Astrocyte (in vitro differentiated cells and primary cell): ENCODE results near the gene PPWD1. TPM values are rescaled to one million over a fixed set of nuclear protein-coding genes. Genes with fewer than 3 reads are reported as not detected.

Source experiments
- DNase-seq: peaks from one replicate; pipeline ENCODE4 v3.0.0-alpha.2; 2010; ENCODE audit warnings: low read depth
- FAIRE-seq: peaks from 2 replicates; lab custom pipeline; 2011; peaks lifted over from hg19 to GRCh38; lab: Jason Lieb, UNC
- H2AFZ ChIP-seq: 2 replicates; pipeline ENCODE4 v1.6.0; 2012; ENCODE audit warnings: low read depth, low read length, inconsistent platforms
- H3K27ac ChIP-seq: 2 replicates; pipeline ENCODE4 v1.5.1; 2011; ENCODE audit warnings: low read depth, low read length, inconsistent platforms
- H3K27me3 ChIP-seq: 2 replicates; pipeline ENCODE4 v1.6.0; 2011; ENCODE audit warnings: low read length, inconsistent platforms; ENCODE audit not compliant: insufficient read depth
- H3K36me3 ChIP-seq: 2 replicates; pipeline ENCODE4 v1.5.1; 2011; ENCODE audit warnings: low read length, inconsistent platforms; ENCODE audit not compliant: insufficient read depth
- H3K4me1 ChIP-seq: 2 replicates; pipeline ENCODE4 v1.5.1; 2011; ENCODE audit warnings: low read length, inconsistent platforms; ENCODE audit not compliant: insufficient read depth
- H3K4me2 ChIP-seq: 2 replicates; pipeline ENCODE4 v1.6.0; 2012; ENCODE audit warnings: low read length, inconsistent platforms
- H3K4me3 ChIP-seq: 2 replicates; pipeline ENCODE4 v1.5.1; 2011; ENCODE audit warnings: low read depth, mild to moderate bottlenecking, low read length, inconsistent platforms; ENCODE audit not compliant: insufficient read depth
- H3K79me2 ChIP-seq: 2 replicates; pipeline ENCODE4 v1.6.0; 2012; ENCODE audit warnings: mild to moderate bottlenecking, low read length, inconsistent platforms; ENCODE audit not compliant: insufficient read depth
- H3K9ac ChIP-seq: 2 replicates; pipeline ENCODE4 v1.6.0; 2012; ENCODE audit warnings: mild to moderate bottlenecking, low read length, inconsistent platforms
- H3K9me3 ChIP-seq: 2 replicates; pipeline ENCODE4 v1.5.1; 2012; ENCODE audit warnings: low read depth, mild to moderate bottlenecking, low read length, inconsistent platforms; ENCODE audit not compliant: insufficient read depth
- H4K20me1 ChIP-seq: 2 replicates; pipeline ENCODE4 v1.6.0; 2012; ENCODE audit warnings: low read length, inconsistent platforms; ENCODE audit not compliant: insufficient read depth
- H3K27ac Mint-ChIP-seq: one replicate; pipeline ENCODE4 v1.8.0; 2021; ENCODE audit warnings: mild to moderate bottlenecking, mixed read lengths; ENCODE audit not compliant: unreplicated experiment
- H3K27me3 Mint-ChIP-seq: one replicate; pipeline ENCODE4 v1.8.0; 2021; ENCODE audit warnings: low read depth, mixed read lengths; ENCODE audit not compliant: unreplicated experiment
- H3K36me3 Mint-ChIP-seq: one replicate; pipeline ENCODE4 v1.8.0; 2021; ENCODE audit warnings: low read depth, mixed read lengths; ENCODE audit not compliant: unreplicated experiment
- H3K4me1 Mint-ChIP-seq: one replicate; pipeline ENCODE4 v1.8.0; 2021; ENCODE audit warnings: low read depth, mixed read lengths; ENCODE audit not compliant: unreplicated experiment
- H3K4me3 Mint-ChIP-seq: one replicate; pipeline ENCODE4 v1.8.0; 2021; ENCODE audit warnings: mild to moderate bottlenecking, moderate library complexity, mixed read lengths; ENCODE audit not compliant: unreplicated experiment
- H3K9me3 Mint-ChIP-seq: one replicate; pipeline ENCODE4 v1.8.0; 2021; ENCODE audit warnings: mild to moderate bottlenecking, mixed read lengths; ENCODE audit not compliant: unreplicated experiment
- CTCF ChIP-seq: IDR thresholded peaks from 2 replicates; pipeline ENCODE4 v1.5.1; 2011; ENCODE audit warnings: low read depth, mild to moderate bottlenecking, inconsistent platforms, low read length, moderate library complexity; ENCODE audit not compliant: insufficient read depth
- EZH2 ChIP-seq: IDR thresholded peaks from 2 replicates; pipeline ENCODE4 v1.6.1; 2012; ENCODE audit warnings: mild to moderate bottlenecking, low read length, inconsistent platforms; ENCODE audit not compliant: insufficient read depth
- total RNA-seq: library from RNA; stranded (reverse); gene quantifications from 2 replicates; pipeline ENCODE4 v1.2.1, GENCODE V29; 2021

Gene PPWD1
- total RNA-seq, 1 donor from 2014 or later = 20.4 TPM

DNA sequence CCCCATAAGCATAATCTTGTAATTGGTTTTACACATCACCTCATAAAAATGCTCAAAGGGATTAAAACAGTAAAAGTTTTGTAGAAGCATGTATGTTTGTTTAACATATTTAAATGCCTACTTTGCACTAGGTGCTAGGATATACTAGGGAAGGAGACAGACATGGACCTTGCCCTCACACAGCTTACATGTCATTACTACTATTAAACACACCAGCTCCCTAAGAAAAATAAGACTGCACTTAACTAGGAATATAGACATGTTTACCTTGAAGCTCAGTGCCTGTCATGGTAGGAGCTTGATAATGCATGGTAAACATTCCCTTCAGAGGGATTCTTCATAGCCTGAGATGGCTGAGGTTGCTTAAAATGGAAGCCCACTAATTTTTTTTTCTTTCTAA lies 67.9 kb downstream of the PPWD1 start:
- Histone ChIP-seq H4K20me1 (peaks cover 10% of the 10 kb centered on the region), H3K79me2 (peaks cover 66% of the 10 kb centered on the region), H3K9me3 (no peaks in the 10 kb centered on the region), H3K9ac (no peak overlapping the region), H3K27ac (no peak overlapping the region), H3K36me3 (peaks cover 11% of the 10 kb centered on the region), H3K4me2 (no peak overlapping the region), H3K4me3 (no peak overlapping the region), H3K4me1 (peaks cover 2% of the 10 kb centered on the region), H3K27me3 (no peaks in the 10 kb centered on the region), H2AFZ (no peak overlapping the region)
- H3K36me3 Mint-ChIP-seq = peaks cover 5% of the 10 kb centered on the region
- H3K4me3 Mint-ChIP-seq = no peak overlapping the region
- TF ChIP-seq CTCF (no peak), EZH2 (no peak)
- DNase-seq = no peak
- H3K4me1 Mint-ChIP-seq = no peaks in the 10 kb centered on the region
- H3K27ac Mint-ChIP-seq = no peak overlapping the region
- FAIRE-seq = no peak
- no peaks in the 10 kb centered on the region for H3K9me3 Mint-ChIP-seq
- no peaks in the 10 kb centered on the region for H3K27me3 Mint-ChIP-seq

Other genes starting within 250 kb of the PPWD1 start
- gene ADAMTS6, start 81.4 kb upstream of the PPWD1 start, total RNA-seq = 27.7 and 37.1 TPM in 2 replicates
- 5.6 and 7.0 TPM in 2 replicates for gene CENPK, start 128 bp upstream of the PPWD1 start, total RNA-seq
- 14.6 and 16.8 TPM in 2 replicates for gene TRIM23, start 61.0 kb downstream of the PPWD1 start, total RNA-seq
- gene SHLD3, start 61.7 kb downstream of the PPWD1 start, total RNA-seq = 2.4 and 2.7 TPM in 2 replicates
- 14.7 and 16.3 TPM in 2 replicates for gene TRAPPC13, start 61.7 kb downstream of the PPWD1 start, total RNA-seq
- 29.5 and 31.7 TPM in 2 replicates for gene SGTB, start 158.8 kb downstream of the PPWD1 start, total RNA-seq
- 59.3 and 65.2 TPM in 2 replicates for gene NLN, start 158.9 kb downstream of the PPWD1 start, total RNA-seq